ENCODE results near the gene PPP1R10. TPM values are rescaled to one million over a fixed set of nuclear protein-coding genes. Genes with fewer than 3 reads are reported as not detected.
"Not testable (repeated sequence)": the region's sequence is repeated elsewhere in the genome, so short reads cannot be mapped to it uniquely, and the experiment has no call there.

The PPP1R10 gene
- polyA plus RNA-seq (2014; cell fraction: cytosol; rRNA removed): 20.8 and 27.2 TPM in 2 replicates
- polyA plus RNA-seq (2014; cell fraction: nucleus; rRNA removed): 31.9 and 45.8 TPM in 2 replicates

DNA sequence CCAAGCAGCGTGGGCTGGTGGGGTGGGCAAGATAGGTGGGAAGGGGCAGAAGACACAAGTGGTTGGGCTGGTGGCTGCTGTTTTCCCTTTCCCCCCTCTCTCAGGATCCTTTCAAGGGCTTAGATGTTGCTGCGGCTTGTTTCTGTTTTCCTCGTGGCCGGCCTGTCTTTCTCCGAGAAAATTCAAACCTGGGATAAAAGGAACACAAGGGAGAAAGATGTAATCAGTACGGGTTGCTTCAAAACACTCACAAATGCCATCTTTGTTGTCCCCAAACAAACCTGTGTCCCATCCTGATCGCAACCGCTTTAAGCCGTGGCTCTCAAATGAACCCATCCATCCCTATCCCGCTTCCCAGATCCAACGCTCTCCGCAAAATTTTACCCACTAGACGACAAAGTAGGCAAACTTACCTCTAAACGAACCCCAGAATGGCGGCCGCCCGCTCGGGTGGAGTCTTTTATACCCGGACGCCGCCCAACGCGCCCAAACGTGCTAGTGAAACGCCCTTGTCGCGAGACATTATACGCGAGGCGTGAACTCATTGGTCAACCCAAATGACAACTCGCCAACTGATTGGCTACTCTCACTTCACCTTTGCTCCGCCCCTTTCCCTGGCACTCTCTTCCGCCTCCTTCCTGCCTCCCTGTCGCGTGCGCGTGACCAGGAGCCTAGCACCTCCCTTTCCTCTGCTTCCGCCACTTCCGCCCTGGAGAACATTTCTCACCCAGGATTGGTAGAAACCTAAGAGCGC, at the start of gene PPP1R10:
PPP1R10 (minus strand) TSS at position 433 of the 754 bp plus-strand sequence. CDS start 7,299 bp downstream, outside the sequence.
- peak; percentile 100 for DNase-seq (ENCODE audit: low spot score)

DNA sequence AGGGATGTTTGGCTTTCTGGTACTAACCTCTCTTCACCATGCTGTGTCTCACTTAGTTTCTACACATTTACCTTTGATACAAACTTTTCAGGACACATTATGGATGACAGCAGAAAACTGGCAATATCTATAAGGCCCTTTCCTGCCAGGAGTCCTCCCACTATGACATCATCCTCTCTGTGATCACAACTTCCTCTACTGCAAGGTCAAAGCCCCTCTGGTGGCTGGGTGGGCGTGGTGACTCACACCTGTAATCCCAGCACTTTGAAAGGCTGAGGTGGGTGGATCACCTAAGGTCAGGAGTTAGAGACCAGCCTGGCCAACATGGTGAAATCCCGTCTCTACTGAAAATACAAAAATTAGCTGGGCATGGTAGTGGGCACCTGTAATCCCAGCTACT, 49.3 kb upstream of the PPP1R10 start:
- DNase-seq (ENCODE audit: low spot score): not testable (repeated sequence)

DNA sequence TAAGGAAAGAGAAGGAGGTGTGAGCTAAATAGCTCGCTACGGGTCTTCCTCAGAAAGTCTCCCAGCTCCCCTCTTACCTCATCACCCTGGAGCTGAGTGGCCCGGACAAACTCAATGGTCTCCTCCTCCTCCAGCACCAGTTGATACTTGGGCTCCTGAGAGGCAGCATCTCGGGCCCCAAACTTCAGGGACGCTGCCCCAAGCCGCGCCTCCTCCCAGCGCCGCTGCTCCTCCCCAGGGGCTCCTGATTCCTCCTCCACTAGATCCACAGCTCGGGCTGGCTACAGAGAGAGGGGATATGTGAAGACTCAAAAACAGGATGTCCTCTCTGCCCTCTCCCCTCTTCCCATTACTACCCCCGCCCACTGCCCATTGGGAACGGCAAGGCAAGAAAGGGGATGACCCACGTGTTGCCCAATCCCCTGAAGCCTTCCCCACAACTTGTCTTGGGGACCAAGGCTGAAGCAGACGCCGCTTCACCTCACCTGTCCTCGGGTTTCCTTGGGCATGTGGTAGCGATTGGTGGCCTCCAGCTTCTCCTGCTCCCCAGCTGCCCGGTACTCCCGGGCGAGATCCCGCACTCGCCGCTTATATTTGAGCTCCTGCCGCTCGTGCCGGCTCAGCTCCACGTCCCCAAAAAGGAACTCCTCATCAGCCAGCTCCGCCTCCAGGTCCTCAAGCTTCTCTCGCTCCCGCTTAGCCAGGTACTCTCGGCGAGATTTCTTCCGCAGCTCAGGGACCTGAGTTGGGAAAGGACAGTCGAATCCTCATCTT, 48.1 kb upstream of the PPP1R10 start:
- DNase-seq (ENCODE audit: low spot score): no peak

DNA sequence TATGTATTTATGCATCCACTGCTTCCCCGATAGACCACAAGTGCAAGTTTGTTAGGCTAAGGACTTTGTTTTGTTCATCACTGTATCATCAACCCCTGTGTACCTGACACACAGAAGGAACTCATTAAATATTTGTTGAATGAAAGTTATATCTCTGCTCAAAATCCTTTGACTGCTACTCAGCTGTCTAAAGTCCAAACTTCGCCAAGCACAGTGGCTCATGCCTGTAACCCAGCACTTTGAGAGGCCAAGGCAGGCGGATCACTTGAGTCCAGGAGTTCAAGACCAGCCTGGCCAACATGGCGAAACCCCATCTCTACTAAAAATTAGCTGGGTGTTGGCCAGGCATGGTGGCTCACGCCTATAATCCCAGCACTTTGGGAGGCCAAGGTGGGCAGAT, 40.9 kb upstream of the PPP1R10 start:
- not testable (repeated sequence) for DNase-seq (ENCODE audit: low spot score)

DNA sequence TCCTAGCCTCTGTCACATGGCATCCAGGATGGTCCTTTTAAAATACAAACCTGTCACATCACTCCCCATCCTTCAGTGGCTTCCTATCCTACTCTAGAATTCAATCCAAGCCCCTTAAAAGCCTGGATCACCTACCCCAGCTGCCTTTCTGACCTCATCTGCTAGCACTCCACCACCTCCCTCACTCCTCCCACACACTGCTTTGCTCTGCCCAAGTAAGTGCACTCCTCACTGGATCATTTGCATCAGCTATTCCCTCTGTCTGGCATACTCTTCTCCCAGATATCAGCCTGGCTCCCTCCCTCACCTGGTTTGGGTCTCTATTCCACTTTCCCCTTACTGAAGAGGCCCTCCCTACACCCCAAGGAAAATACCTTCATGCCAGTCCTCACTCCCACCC, 40.4 kb upstream of the PPP1R10 start:
- no peak for DNase-seq (ENCODE audit: low spot score)

DNA sequence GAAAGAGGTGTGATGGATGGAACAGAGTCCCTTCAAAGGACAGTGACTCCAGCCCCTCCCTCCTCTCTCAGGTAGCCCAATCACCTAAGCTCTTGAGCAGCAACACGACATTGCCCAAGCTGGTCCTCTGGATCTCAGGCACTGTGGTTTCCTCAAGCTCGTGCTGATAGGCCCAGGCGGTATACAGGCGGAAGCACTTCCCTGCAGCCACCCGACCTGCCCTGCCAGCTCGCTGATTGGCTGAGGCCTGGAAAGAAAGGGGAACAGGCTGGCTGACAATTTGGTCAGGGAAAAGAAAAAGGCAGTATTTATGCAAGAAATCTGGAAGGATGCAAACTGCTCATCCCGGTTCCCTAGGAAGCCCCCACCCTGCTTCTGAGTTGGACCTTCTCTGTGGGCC, 39.5 kb upstream of the PPP1R10 start:
- DNase-seq (ENCODE audit: low spot score): no peak

DNA sequence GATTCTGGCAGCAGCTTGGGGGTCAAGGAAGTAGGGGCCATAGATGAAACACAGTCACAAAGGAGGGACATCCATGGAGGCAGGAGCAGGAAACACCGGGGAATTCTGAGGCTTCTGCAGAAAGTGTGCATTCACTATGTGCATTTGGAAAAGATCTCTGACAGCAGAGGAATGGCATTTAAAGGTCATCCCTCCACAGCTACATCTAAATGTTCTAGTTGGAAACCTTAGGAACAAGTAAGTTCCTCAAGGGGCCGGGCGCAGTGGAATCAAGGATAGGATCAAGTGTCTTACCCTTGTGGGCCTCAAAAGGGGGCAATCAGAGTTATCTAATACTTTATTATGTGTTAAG, 38.7 kb upstream of the PPP1R10 start:
- no peak for DNase-seq (ENCODE audit: low spot score)

DNA sequence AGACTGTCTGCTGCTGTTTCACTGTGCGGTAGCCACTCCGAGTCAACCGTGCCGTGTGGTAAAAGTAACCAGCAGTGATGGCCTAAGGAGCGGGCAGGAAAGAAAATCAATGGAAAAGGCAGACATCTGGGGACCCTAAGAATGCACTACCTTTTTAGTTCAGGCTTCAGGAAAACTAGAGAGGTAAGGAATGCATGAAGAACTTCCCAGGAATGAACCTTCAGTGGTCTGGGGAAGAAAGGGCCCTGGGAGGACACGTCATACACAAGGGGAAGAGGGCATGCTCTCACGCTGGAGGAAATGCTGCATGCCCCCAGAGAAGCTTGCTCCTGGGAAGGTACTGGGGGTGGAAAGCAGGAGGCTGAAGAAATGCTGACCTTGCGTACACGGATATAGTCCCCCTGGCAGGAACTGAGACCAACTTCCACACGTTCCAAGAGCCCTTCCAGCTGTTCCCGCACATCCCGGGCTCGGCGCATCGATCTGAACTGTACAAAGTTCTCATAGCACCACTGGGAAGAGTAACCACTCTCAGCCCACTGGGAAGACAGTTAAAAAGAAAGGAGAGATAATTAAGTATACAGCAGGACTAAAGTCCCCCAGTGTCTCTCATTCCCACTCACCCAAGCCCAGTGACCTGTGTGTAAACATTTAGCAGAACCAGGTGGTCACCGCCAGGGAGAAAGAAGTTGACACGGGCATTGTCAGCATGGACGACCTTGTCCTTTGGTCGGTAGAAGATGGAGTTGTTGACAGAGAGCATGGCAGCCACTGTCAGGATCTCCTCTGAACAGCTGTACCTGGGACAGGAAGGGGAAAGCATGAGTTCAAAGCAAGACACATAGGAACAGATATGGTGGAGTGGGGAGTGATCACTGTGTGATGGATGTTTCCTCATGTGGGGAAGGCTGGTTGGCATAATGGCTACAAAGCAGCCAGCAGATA, 38.0 kb upstream of the PPP1R10 start:
- DNase-seq (ENCODE audit: low spot score): no peak

DNA sequence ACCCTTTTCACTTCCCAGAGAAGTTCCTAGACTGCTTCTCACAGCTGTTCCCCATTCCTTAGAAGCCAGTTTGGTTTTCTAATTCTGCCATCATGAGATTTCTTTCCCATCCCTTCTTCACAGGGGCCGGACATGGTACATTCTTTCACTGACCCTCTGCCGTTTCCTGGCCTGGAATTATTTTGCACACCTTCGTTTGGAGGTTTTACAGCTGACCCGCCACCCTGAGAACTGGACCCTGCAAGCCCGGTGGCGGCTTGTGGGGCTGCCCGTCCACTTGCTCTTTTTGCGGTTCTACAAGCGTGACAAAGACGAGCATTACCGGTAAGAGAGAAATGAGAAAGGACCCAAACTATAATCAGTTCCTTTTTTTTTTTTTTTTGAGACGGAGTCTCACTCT, 34.1 kb upstream of the PPP1R10 start:
- DNase-seq (ENCODE audit: low spot score): no peak

DNA sequence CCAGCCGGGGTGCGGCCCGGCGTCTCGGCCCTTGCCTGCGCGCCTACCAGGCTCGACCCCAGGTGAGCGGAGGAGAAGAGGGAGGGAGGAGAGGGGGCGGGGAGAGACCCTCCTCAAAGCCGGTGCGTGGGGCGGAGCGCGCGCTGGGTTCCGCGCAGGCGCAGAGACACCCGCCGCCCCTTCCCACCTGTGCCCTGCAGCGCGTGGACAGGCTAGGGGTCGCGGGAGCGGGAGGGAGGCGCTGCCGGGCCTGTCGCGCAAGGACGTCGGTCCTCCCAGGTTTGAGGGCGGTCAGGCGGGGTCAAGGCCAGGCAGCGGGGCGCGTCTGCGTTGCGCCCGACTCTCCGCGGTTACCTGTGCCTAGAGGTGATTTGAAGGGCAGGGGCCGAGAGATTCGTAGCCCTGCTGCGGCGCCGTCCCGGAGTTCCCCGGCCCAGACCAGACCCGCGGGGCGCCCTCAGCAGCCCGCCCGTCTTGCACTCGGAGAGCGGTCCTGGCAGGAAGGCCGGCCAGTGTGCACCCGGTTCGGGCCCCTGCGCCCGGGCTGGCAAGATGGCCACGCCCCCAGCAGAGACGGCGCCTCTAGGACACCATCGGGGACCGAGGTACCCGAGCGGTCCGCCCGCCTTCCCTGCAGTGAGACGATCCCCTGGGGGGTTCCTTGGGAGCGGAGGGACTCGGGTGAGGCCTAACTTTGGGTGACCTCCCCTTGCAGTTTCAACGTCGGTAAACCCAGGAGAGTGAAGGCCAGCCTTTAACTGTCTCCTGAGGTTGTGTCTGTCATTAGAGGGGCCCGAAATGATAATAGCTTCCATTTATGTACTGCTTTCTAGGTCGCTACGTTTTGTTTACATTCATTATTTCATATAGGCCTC, 30.4 kb upstream of the PPP1R10 start:
- peak; percentile 87 for DNase-seq (ENCODE audit: low spot score)

DNA sequence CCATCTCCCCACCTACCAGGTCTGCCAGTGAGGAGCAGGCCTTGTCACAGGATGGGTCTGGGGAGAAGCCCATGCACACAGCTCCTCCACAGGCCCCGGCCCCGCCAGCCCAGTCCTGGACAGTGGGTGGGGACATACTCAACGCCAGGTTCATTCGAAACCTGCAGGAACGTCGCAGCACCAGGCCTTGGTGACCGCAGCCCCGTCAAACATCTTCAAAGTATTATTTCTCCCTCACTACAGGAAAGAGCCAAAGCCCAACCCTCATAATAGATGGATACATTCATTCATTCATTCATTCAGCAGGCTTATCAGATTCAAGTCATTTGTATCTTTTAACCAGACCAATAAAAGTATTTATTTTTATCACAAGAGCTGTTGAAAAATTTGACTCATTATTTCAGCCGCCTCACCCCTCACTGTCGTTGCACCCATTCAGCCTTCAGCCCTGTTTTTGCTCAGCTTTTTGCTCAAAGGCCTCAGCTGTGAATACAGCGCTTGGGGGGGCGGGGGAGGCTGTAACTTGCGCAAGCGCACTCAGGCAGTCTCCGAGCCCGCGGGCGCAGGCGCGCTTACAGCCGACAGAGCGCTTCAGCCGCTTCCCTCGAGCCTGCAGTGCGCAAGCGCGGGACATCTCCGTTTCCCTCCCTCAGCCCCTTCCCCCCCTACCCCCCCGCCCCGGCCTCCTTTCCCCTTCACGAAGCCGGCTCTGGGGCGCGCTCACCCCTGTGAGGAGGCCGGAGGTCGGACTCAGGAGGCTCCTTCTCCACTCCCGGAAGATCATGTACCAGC, 29.6 kb upstream of the PPP1R10 start, which contains the start of gene C6orf136:
C6orf136 (plus strand) TSS at position 684 of the 792 bp plus-strand sequence; CDS start at position 783, 99 bp downstream.
- peak; percentile 93 for DNase-seq (ENCODE audit: low spot score)

DNA sequence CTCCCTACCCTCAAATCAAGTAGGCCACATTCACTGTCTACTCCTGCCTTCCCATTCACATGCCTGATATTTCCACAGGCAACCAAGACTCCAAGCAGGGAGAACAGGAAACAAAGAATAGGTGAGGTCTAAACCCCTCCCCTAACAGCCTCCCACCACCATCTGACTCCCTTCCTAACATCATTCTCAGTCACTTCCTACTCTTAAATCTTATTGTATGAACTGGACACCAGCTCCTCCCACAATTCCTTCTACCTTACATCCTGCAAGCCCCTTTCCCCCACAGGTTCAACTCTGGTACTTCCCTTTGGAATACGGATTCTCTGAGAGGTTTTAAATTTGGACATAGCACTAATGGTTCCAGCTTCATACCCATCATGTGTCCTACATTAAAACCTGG, 28.9 kb upstream of the PPP1R10 start:
- no peak for DNase-seq (ENCODE audit: low spot score)

DNA sequence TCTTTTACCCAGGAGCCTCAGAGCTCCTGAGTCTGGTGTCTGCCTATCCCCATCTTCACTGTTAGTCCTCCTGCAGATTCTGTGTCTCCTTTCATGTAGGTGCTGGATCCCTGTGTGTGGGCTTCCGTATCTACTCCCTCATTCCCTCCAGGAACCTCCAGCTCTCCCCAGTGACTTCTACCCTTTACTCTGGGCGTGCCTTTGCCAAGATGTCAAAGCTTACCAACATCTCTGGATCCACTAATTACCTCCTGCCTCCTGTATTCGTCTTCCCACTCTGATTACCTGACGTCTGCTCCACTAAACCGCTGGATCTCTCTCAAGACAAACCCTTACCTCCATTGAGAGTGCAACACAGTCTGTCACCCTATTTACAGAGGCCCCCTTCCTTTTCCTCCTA, 27.7 kb upstream of the PPP1R10 start:
- DNase-seq (ENCODE audit: low spot score): no peak

DNA sequence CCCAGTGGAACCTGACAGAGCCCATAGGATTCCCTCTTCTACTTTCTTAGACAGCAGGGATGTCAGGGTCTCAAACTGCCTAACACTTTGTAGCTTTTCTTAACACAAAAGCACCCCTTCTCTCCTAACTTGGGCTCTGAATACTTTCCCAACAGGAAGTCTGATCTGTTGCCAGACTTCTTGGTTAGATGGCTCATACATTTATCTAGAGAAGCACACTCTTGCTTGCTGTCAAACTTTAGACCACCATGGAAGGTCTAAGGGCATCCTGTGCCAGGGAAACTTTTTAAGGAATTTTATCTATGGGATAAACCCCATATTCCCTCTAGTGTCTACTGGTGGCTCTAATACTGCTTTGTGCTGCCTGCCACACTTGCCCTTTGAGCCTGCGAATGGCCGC, 26.6 kb upstream of the PPP1R10 start:
- DNase-seq (ENCODE audit: low spot score): no peak

DNA sequence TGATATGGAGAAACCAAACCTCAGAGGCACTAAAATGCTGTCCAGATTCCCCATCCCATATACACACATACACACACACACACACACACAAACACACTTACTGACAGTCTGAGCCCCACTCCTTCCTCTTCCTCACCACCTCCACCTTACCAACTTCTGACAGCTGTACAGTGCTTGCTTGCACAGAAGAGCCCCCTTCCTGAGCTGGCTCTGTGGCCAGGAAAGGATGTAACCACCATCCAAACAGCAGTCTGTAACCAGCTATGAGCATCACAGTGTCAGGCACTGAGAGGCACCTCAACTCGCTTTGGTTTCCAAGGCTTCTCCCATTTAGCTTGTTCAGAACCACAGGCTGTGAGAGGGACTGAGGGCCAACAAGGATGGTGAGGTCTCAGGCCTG, 24.0 kb upstream of the PPP1R10 start:
- DNase-seq (ENCODE audit: low spot score): no peak

DNA sequence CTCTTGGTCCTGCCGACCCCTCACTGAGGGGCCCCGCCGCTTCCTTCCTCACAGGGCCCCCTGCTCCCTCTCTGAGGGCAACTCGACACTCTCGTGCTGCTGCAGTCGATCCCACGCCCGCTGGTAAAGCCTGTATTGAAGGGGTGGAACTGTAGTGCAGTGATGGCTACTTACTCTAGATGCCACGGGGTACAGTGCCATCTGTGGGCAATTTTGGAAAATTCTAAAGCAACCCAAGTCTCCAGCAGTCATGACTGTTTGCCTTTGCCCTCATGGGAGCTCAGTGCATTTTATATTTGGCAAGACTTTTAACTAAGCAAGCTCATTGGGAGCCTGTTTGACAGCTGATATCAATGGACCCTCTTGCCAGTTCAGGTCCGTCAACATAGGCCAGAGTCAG, 23.4 kb upstream of the PPP1R10 start:
- DNase-seq (ENCODE audit: low spot score): no peak

DNA sequence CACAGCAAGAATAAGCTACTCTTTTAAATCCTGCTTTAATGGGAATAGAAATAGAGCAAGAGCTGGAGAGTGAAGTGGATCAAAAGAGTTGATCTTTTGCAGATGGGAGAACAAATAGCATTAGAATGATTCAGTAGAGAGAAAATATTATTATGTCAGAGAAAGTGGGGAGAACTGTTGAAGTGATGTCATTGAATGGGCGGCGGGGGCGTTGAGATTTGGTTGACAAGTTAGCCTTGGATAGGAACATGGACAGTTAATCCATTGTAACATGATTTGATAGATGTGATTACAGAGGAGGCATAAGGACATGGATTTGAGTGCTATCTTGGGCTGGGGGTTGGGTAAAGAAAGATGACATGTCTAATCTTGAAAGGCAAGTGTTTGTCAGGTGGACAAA, 18.8 kb upstream of the PPP1R10 start:
- DNase-seq (ENCODE audit: low spot score): no peak

DNA sequence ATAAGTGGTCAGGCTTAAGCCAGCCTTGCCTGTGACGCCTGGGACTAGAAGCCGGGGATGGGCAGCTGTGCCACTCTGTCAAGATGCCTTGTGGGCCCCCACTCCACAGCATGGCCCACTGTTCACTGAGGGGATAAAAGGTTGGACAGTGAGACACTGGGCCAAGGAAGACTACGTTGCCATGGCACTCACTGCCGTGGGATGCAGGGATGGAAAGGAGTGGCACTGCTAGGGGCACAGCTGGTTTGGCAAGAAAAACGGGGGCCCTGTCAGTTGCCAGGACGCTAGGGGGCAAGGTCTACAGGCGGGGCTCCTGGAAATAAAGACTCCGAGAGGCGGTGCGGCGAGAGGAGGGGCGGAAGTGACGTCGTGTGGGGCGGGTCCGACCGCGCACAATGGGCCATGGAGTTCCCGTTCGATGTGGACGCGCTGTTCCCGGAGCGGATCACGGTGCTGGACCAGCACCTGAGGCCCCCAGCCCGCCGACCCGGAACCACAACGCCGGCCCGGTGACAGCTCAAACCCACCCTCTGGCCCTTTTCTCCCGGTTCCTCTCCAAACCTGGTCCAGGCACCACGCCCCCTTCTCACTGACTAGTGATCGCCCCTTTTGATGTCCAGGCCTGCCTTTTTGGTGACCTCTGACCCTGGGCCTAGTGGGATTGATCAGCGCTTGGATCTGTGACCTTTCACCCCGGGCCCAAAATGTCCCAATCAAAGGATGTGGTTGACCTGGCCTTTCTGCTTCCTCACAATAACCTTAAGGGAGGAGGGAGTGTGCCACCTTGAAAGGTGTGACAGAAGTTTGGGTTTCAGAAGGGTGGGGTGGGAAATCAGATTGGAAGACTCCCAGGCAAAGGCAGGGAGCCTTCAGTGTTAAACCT, 9.7 kb upstream of the PPP1R10 start, which contains the start of gene ATAT1:
ATAT1 (plus strand) TSS at position 391 of the 883 bp plus-strand sequence.
- DNase-seq (ENCODE audit: low spot score): peak; percentile 82

DNA sequence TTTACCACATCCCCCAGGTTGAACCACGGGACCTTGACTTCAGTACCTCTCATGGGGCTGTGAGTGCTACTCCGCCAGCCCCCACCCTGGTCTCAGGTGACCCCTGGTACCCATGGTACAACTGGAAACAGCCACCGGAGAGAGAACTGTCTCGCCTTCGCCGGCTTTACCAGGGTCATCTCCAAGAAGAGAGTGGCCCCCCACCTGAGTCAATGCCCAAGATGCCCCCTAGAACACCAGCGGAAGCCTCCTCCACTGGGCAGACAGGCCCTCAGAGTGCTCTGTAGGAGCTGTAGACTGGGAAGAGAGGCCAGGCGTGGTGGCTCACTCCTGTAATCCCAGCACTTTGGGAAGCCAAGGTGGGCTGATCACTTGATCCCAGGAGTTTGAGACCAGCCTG, 8.5 kb upstream of the PPP1R10 start:
- no peak for DNase-seq (ENCODE audit: low spot score)
